Activated CD4-positive, CD25-positive, alpha-beta regulatory T cell treated with anti-CD3 and anti-CD28 coated beads, Interleukin-2, amount 50 U/mL, for 72 hours (primary cell): ENCODE measurements around the gene TP53RK.

ENCODE experiments used
- DNase-seq: peaks from one replicate; pipeline ENCODE4 v3.0.0; 2021

TP53RK gene

GRCh38 chr20:46657137-46657536 is 32.1 kb downstream of the TP53RK start:
- no peak for DNase-seq

DNA sequence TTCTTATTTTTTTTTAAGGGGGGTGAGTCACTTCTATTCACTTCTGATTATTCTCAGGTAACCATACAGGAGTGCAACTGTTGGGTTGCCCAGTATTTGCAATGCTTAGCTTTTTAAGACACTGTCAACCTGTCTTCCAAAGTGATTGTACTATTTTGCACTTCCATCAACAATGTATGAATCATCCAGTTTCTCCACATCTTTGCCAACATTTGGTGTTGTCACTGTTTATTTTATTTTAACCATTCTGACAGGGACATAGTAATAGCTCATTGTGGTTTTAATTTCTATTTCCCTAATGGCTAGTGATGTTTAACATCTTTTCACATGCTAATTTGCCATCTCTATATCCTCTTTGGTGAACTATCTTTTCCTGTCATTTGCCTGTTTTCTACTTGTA is 36.5 kb downstream of the TP53RK start:
- no peak for DNase-seq

GRCh38 chr20:46651091-46651962 is 37.9 kb downstream of the TP53RK start, which contains the start of gene SLC13A3:
TSS of gene SLC13A3 (minus strand) at chr20:46651459. CDS start at chr20:46651421, 38 bp downstream.
- no peak for DNase-seq

- DNase-seq: no peak
Observed at GRCh38 chr20:46650575-46651090, 38.6 kb downstream of the TP53RK start.

GRCh38 chr20:46649965-46650542 is 39.2 kb downstream of the TP53RK start:
- DNase-seq: no peak

GRCh38 chr20:46649650-46649949 is 39.6 kb downstream of the TP53RK start:
- no peak for DNase-seq

DNA sequence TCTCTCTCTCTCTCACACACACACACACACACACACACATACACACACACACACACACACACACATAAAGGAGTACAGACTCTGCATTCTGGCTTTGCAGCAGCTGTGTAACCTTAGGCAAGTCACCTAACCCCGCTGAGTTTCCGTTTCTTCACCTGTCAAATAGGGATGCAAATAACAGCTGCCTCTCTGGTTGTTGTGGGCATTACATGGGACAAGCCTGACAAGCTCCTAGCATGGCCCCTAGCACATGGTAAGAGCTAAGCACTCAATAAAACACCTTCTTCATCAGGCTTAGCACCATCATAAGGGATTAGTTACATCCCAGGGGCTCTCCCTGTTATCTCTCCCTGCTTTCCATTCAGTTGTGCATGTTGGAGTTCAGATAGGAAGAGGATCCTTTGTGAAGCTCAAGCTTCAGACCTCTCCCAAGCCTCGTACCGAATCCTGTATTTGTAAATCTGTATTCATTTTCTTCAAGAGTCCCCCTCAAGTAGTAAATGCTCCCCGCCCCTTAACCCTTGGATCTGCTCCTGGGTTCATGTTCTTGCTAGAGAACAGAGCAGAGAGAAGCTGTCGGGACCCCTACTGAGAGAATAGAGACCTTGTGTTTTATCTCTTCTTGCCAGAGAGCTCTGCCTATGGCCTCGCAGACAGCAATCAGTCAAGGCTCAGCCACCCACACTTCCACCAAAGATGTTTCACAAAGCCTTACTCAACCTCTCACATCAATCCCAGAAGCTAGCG is 40.2 kb downstream of the TP53RK start:
- DNase-seq: no peak

DNA sequence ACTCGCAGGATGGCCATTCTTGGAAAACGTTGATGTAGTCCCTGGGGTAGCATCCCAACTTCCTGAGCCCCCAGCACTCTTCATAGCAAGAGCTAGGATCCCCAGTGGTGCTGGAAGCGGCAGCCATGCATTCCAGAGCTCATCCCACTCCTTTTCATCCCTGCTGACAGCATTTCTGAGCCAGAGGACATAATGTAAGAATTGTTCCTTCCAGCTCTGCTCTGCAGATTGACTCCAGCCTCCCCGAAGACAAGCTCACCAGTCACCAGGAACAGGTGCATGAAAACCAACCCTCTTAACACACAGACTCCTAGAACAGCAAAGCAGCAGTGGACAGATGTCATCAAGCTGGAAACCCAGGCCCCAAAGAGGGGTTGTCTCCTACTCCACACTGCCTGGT is 41.8 kb downstream of the TP53RK start:
- DNase-seq: no peak

DNA sequence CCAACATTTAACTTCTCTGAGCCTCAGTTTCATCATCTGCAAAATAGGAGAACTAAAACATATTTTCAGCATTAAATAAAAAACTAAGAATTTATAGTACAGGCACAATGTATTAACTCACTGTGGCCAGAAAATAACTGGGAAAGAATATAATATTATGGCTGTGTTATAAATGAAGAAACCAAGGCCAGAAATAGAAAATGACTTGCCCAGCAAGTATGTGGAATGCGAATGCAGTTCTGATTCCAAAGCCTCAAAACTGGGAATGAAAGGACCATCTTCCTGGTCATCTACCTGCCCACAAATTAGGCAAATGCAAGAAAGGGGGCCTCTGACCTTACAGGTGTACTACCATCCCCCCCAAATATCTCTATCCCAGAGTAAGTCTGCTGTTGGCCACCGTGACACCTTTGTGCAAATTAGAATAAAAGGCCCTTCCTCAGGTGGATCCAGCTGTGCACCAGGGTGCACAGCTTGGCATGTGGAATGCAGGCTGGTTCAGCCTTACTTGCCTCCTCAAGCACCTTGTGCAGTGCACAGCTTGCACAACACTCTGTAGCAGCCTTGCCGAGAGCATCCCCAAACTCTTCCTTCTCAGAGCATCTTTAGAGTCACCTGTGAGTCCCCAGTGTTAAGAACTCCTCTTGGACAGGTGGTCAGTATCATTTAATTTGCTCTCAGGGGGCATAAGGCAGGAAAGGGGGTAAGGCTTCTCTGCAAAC is 42.4 kb downstream of the TP53RK start:
- no peak for DNase-seq

- no peak for DNase-seq
Observed at GRCh38 chr20:46646122-46646521, 43.1 kb downstream of the TP53RK start.

- no peak for DNase-seq
Observed at GRCh38 chr20:46644733-46645132, 44.5 kb downstream of the TP53RK start.

DNA sequence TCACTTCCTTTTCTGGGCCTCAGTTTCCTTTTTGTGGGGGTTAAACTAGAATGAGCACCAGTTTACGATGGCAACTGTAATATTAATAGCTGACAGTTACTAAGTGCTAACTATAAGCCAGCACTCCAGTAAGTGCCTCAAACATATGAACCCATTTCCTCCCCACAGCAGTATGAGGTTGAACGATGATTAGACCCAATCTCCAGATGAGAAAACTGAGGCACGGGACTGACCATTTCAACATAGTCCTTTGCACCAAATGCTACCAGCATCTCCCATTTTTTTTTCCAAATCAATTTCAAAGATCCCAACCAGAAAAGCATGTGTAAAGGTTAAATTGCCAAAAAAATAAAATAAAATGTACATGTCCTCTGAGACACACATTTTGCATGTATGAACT is 45.1 kb downstream of the TP53RK start:
- no peak for DNase-seq

- no peak for DNase-seq
Observed at GRCh38 chr20:46642969-46643343, 46.3 kb downstream of the TP53RK start.

DNA sequence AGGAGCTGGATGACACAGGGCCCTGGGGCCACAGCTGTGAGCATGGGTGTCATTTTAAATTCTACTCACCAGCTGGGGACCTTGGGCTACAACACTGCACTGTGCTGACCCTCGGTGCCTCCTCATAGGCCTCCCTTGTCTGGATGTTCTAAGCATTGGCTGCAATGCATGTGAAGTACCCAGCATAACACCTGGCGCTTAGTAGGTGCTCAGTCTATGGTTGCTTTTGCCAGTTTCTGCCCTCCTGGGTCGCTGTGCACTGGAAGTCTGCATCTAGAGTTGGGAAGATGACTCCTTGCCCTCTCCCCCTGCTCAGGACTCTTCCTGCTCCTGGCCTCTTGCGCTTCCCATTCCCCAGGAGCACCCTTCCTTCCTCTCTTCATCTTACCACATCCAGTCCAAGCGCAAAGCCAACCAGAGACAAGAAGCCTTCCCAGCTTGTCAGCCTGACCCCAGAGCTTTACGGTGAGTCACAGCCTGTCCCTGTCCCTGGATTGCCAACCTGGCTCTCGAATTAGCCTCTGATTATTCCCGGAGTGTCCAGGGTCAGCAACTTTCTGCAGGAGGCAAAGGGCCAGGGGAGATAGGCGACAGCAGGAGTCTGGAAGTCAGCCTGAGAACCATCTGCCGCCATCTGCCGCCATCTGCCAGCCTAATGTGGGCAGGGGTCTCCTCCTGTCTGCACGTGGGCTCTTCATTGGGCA is 46.8 kb downstream of the TP53RK start:
- no peak for DNase-seq

DNA sequence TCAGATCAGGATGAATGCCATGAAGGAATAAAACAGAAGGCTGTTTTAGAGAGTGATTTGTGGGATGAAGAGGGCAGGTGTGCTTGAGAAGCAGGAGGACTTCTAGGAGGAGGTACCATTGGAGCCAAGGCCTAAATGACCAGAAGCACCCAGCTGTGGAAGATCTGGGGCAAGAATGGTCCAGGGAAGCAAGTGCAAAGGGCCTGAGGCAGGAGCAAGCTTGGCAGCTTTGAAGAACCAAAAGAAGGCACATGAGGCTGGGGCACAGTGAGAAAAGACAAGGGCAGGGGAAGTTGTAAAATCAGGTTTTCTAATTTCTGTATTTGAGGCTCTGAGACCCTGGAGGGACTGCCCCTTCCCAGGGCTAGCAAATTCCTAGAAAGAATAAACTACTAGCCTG is 47.8 kb downstream of the TP53RK start:
- DNase-seq: no peak

- DNase-seq: no peak
Observed at GRCh38 chr20:46640536-46641311, 48.5 kb downstream of the TP53RK start.

DNA sequence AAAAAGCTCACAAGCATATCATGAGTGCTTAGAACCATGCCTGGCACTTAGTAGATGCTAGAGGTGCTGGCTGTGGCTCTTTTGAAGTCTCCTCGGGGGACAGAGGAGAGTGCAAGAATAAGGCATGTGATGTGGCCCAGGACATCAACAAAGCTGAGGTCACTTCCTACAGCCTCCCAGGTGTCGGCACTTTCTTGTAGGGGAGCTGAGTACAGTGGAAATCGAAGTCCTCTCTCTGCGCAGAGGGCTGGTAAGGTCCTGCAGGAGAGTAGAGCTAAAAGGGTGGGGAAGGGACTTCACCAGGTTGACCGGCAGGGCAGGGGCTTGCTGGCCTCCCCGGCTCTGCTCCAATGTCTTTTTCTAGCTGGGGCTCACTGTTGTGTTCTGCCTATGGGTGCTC is 49.2 kb downstream of the TP53RK start:
- DNase-seq: no peak

DNA sequence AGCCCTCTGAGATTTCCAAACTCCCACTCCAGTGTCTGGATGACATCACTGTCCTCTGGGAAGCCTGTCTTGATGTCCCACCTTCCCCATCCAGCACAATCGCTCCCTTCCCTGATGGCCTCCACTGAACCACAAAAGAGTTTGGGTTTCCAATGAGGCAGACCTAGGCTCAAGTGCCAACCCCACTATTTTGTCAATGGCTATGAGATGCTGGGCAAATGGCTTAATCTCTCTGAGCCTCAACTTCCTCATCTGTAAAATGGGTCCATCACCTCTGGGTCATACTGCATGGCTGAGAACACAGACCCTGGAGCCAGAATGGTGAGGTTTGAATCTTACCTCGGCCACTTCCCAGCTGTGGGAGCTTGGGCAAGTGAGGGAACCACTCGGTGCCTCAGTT is 49.7 kb downstream of the TP53RK start:
- DNase-seq: no peak

- no peak for DNase-seq
Observed at GRCh38 chr20:46638898-46639274, 50.4 kb downstream of the TP53RK start.

DNA sequence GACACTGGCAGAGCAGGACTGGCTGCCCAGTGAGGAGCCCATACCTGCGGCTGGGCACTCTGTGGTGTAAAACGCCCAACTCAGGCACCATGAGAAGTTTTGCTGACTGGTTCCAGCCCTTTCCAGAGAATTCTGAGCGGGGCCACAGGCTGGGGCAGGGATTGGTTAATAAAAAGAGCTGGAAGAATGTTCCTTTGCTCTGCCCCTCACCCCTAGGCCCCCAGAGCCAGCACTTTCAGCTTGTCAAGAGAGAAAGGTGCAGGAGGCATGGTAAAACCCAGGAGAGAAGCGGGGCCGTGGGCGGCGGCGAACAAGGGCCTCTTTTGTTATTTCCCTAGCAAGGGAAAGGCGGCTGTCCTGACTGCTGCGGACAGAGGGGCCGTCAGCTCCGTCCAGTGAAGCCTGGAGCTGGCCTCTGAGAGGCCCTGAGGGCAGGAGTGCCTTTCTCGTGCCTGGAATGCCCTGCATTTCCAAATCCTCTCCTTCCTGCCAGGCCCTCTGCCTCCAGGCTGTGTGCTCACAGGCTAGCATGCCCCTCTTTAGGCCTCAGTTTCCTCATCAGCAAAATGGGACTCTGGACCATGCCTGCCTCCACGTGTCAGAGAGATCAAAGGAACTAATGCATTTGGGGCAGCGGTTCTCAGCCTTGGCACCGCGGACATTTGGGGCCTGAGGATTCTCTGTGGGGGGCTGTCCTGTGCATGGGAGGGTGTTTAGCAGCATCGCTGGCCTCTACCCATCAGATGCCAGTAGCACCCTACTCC is 50.9 kb downstream of the TP53RK start:
- DNase-seq: no peak
